ENCODE data around the gene PDIA3. TPM values are rescaled to one million over a fixed set of nuclear protein-coding genes. Genes with fewer than 3 reads are reported as not detected.

The PDIA3 gene
- total and polyA plus RNA-seq, 2 of the 13 experiments (the other 11 are each of a cell fraction or from before 2014, with no cell fraction given): 238 to 433 TPM

DNA sequence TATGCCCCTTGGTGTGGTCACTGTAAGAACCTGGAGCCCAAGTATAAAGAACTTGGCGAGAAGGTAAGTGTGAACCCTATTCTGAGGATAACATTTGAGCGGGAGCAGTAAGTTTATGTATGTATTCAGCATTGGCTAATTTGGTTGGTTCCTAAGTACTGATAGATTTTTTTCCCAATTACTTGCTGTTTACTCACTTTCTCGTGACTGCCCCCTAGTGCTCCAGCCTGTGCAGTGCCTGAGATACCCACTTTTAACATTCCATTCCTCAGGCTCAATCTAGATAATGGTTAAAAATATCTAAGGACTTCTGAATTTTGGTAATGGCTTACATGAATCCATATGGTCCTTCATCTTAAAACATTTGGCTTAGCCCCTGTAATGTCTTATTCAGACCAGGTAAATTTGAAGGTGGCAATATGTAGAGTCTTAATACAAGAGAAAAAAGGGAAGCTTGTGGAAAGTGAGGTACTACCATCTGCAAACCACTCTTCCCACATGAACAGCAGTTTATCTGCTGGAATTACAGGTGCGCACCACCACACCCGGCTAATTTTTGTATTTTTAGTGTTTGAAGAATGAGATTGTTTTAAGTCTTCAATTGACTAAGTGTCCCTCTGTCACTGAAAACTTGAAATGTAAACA lies 23.5 kb downstream of the PDIA3 start (continued):
- TF ChIP-seq RAD51 (IDR thresholded peaks at IDR 0.05; ENCODE audit: borderline replicate concordance): no peak
- no peak for TF ChIP-seq RARA (CRISPR knock-in tag; IDR thresholded peaks at IDR 0.05)
- no peak for TF ChIP-seq MBD4 (IDR thresholded peaks at IDR 0.05; ENCODE audit: borderline replicate concordance, low read length)
- TF ChIP-seq GABPA (IDR thresholded peaks at IDR 0.05; ENCODE audit: low read depth, low read length): no peak
- TF ChIP-seq GABPA (CRISPR knock-in tag; IDR thresholded peaks at IDR 0.05; ENCODE audit: low read depth): no peak
- TF ChIP-seq KDM6A (CRISPR knock-in tag; IDR thresholded peaks at IDR 0.05; ENCODE audit: low read depth): no peak
- TF ChIP-seq FOXJ3 (CRISPR knock-in tag; IDR thresholded peaks at IDR 0.05; ENCODE audit: borderline replicate concordance): 0 out of 2 replicates have a peak, but pooled peaks have one; percentile 22
- no peak for TF ChIP-seq MED13 (CRISPR knock-in tag; IDR thresholded peaks at IDR 0.05)
- no peak for TF ChIP-seq SALL1 (CRISPR knock-in tag; IDR thresholded peaks at IDR 0.05)
- no peak for TF ChIP-seq ZNF414 (CRISPR knock-in tag; IDR thresholded peaks at IDR 0.05)
- no peak for TF ChIP-seq ZNF503 (CRISPR knock-in tag; IDR thresholded peaks at IDR 0.05)
- TF ChIP-seq SRSF4 (IDR thresholded peaks at IDR 0.05; ENCODE audit: low read depth, low read length, poor library complexity, severe bottlenecking): no peak
- no peak for TF ChIP-seq MAX (IDR thresholded peaks at IDR 0.05)
- peak; percentile 22 for TF ChIP-seq TEAD3 (CRISPR knock-in tag; optimal IDR thresholded peaks at IDR 0.05; ENCODE audit: borderline replicate concordance)
- no peak for TF ChIP-seq PITX1 (CRISPR knock-in tag; IDR thresholded peaks at IDR 0.05)
- TF ChIP-seq STAG1 (CRISPR knock-in tag; IDR thresholded peaks at IDR 0.05): peak; percentile 32
- no peak for TF ChIP-seq ZNF546 (CRISPR knock-in tag; conservative IDR thresholded peaks at IDR 0.05)
- no peak for TF ChIP-seq MYNN (CRISPR knock-in tag; IDR thresholded peaks at IDR 0.05; ENCODE audit: low read depth)
- TF ChIP-seq, protein P1, sequence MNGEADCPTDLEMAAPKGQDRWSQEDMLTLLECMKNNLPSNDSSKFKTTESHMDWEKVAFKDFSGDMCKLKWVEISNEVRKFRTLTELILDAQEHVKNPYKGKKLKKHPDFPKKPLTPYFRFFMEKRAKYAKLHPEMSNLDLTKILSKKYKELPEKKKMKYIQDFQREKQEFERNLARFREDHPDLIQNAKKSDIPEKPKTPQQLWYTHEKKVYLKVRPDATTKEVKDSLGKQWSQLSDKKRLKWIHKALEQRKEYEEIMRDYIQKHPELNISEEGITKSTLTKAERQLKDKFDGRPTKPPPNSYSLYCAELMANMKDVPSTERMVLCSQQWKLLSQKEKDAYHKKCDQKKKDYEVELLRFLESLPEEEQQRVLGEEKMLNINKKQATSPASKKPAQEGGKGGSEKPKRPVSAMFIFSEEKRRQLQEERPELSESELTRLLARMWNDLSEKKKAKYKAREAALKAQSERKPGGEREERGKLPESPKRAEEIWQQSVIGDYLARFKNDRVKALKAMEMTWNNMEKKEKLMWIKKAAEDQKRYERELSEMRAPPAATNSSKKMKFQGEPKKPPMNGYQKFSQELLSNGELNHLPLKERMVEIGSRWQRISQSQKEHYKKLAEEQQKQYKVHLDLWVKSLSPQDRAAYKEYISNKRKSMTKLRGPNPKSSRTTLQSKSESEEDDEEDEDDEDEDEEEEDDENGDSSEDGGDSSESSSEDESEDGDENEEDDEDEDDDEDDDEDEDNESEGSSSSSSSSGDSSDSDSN (CRISPR knock-in tag; IDR thresholded peaks at IDR 0.05): no peak
- no peak for TF ChIP-seq SYNCRIP (IDR thresholded peaks at IDR 0.05; ENCODE audit: insufficient read depth, low read depth, low read length)
- no peak for TF ChIP-seq ETV5 (CRISPR knock-in tag; IDR thresholded peaks at IDR 0.05; ENCODE audit: borderline replicate concordance)
- TF ChIP-seq FOXA1 (IDR thresholded peaks at IDR 0.05): no peak
- peak; percentile 77 for TF ChIP-seq FOXA1 (CRISPR knock-in tag; IDR thresholded peaks at IDR 0.05)
- TF ChIP-seq MED1 (CRISPR knock-in tag; IDR thresholded peaks at IDR 0.05): no peak
- TF ChIP-seq AHR (CRISPR knock-in tag; IDR thresholded peaks at IDR 0.05): no peak
- 0 out of 2 replicates have a peak, but pooled peaks have one; percentile 40 for TF ChIP-seq FOXK1 (CRISPR knock-in tag; IDR thresholded peaks at IDR 0.05; ENCODE audit: borderline replicate concordance, low read depth)
- no peak for TF ChIP-seq ZNF704 (CRISPR knock-in tag; IDR thresholded peaks at IDR 0.05; ENCODE audit: borderline replicate concordance)
- TF ChIP-seq SMAD3 (CRISPR knock-in tag; IDR thresholded peaks at IDR 0.05): no peak

Data from HepG2 (cell line).